A673 (cell line): ENCODE data around the gene TMIE. TPM values are rescaled to one million over a fixed set of nuclear protein-coding genes. Genes with fewer than 3 reads are reported as not detected.

Experiments used
- BruUV-seq: library from RNA; stranded (reverse); fragments of 400-500 nt; replicated peaks from 2 replicates; lab custom pipeline; 2021; lab: Mats Ljungman, UMichigan
- CTCF ChIA-PET: fragments of 300-600 bp; sonication (Branson Sonifier 250); formaldehyde crosslinking; loops from one replicate; lab custom pipeline; 2022; ENCODE audit warnings: antibody characterized with exemption; lab: Charles Lee
- POLR2A ChIA-PET: fragments of 300-600 bp; sonication (Branson Sonifier 250); formaldehyde crosslinking; loops from one replicate; lab custom pipeline; 2022; ENCODE audit warnings: antibody characterized with exemption; ENCODE audit not compliant: low non-redundant PET; lab: Charles Lee
- DNase-seq: peaks from one replicate; pipeline ENCODE4 v3.0.0-alpha.2; 2015; ENCODE audit warnings: low spot score
- H3K27ac ChIP-seq: fragments of 200-600 bp; sonication (generic); 2 replicates; pipeline ENCODE4 v1.5.1; 2016; ENCODE audit warnings: mixed run types, low read depth, mild to moderate bottlenecking, mixed read lengths, antibody characterized with exemption, low read length; ENCODE audit not compliant: poor library complexity, severe bottlenecking
- H3K27me3 ChIP-seq: fragments of 200-600 bp; sonication (generic); replicated peaks from 2 replicates; pipeline ENCODE4 v1.6.1; 2017; ENCODE audit warnings: mixed run types, low read depth, mild to moderate bottlenecking, mixed read lengths, antibody characterized with exemption, low read length; ENCODE audit not compliant: insufficient read depth, poor library complexity
- H3K36me3 ChIP-seq: fragments of 200-600 bp; sonication (generic); 2 replicates; pipeline ENCODE4 v1.6.1; 2016; ENCODE audit warnings: mixed run types, mild to moderate bottlenecking, mixed read lengths, antibody characterized with exemption, low read length; ENCODE audit not compliant: insufficient read depth, poor library complexity, severe bottlenecking
- H3K4me1 ChIP-seq: fragments of 200-600 bp; sonication (generic); 2 replicates; pipeline ENCODE4 v1.6.1; 2017; ENCODE audit warnings: mixed run types, mild to moderate bottlenecking, mixed read lengths, antibody characterized with exemption, low read length; ENCODE audit not compliant: insufficient read depth, poor library complexity, severe bottlenecking
- H3K4me3 ChIP-seq: fragments of 200-600 bp; sonication (generic); 2 replicates; pipeline ENCODE4 v1.5.1; 2016; ENCODE audit warnings: low read depth, mixed run types, mild to moderate bottlenecking, mixed read lengths, low read length; ENCODE audit not compliant: poor library complexity, severe bottlenecking
- H3K9me3 ChIP-seq: fragments of 200-600 bp; sonication (generic); 2 replicates; pipeline ENCODE4 v1.6.1; 2016; ENCODE audit warnings: mixed run types, low read depth, mild to moderate bottlenecking, mixed read lengths, antibody characterized with exemption, low read length; ENCODE audit not compliant: poor library complexity, severe bottlenecking
- CTCF ChIP-seq: fragments of 300-800, 200-600 bp; sonication (generic); conservative IDR thresholded peaks from 2 replicates; pipeline ENCODE4 v1.5.1; 2017; ENCODE audit warnings: low read depth, mild to moderate bottlenecking, antibody characterized with exemption, low read length, moderate library complexity, mixed read lengths
- EZH2 ChIP-seq: fragments of 200-600 bp; sonication (generic); IDR thresholded peaks from 2 replicates; pipeline ENCODE4 v1.6.1; 2017; ENCODE audit warnings: borderline replicate concordance, low read depth, mild to moderate bottlenecking, mixed read lengths, antibody characterized with exemption, low read length; ENCODE audit not compliant: poor library complexity, severe bottlenecking
- intact Hi-C: fragments of 100-400 bp; cut with micrococcal nuclease; formaldehyde crosslinking; loops from one replicate; pipeline ENCODE4 v1.10.0; 2022; ENCODE audit not compliant: unreplicated experiment
- total RNA-seq: library from RNA; stranded (reverse); gene quantifications from 2 replicates; pipeline ENCODE4 v1.2.3, GENCODE V29; 2021

The TMIE gene
- total RNA-seq, 1 experiment from 2014 or later, result not detected

- Histone ChIP-seq H3K9me3 (no peaks in the 10 kb centered on the region), H3K4me1 (no peaks in the 10 kb centered on the region), H3K27me3 (no peaks in the 10 kb centered on the region), H3K4me3 (no peak overlapping the region), H3K27ac (no peak overlapping the region), H3K36me3 (no peaks in the 10 kb centered on the region)
- TF ChIP-seq EZH2, result no peak
- ChIA-PET POLR2A (no interaction called here), CTCF (no interaction called here)
- DNase-seq, result no peak
- BruUV-seq, result no TSS peak
- intact Hi-C loops, result no loop called here
Observed at GRCh38 chr3:46722443-46722842, 21.3 kb downstream of the TMIE start.

GRCh38 chr3:46724424-46724823, 23.2 kb downstream of the TMIE start:
- no peaks in the 10 kb centered on the region for H3K27me3 ChIP-seq
- BruUV-seq, result no TSS peak
- TF ChIP-seq EZH2, result no peak
- no peak for TF ChIP-seq CTCF
- H3K9me3 ChIP-seq, result no peaks in the 10 kb centered on the region
- H3K4me1 ChIP-seq, result no peaks in the 10 kb centered on the region
- no peak overlapping the region for H3K4me3 ChIP-seq
- intact Hi-C loops, result no loop called here
- POLR2A ChIA-PET, result no interaction called here
- CTCF ChIA-PET, result no interaction called here
- H3K27ac ChIP-seq, result no peak overlapping the region
- no peak for DNase-seq
- H3K36me3 ChIP-seq, result no peaks in the 10 kb centered on the region

GRCh38 chr3:46725621-46726314, 24.6 kb downstream of the TMIE start:
- POLR2A ChIA-PET, result no interaction called here
- Histone ChIP-seq H3K27ac (no peak overlapping the region), H3K4me3 (no peak overlapping the region), H3K36me3 (no peaks in the 10 kb centered on the region), H3K9me3 (no peaks in the 10 kb centered on the region), H3K27me3 (no peaks in the 10 kb centered on the region), H3K4me1 (no peaks in the 10 kb centered on the region)
- BruUV-seq, result no TSS peak
- TF ChIP-seq EZH2 (no peak), CTCF (no peak)
- intact Hi-C loops, result no loop called here
- DNase-seq, result no peak
- CTCF ChIA-PET, result no interaction called here

GRCh38 chr3:46729038-46729437, 27.8 kb downstream of the TMIE start:
- Histone ChIP-seq H3K4me3 (no peak overlapping the region), H3K4me1 (no peaks in the 10 kb centered on the region), H3K27ac (no peak overlapping the region), H3K9me3 (no peaks in the 10 kb centered on the region), H3K36me3 (no peaks in the 10 kb centered on the region), H3K27me3 (no peaks in the 10 kb centered on the region)
- TF ChIP-seq EZH2, result no peak
- TF ChIP-seq CTCF, result no peak
- CTCF ChIA-PET, result no interaction called here
- DNase-seq, result no peak
- POLR2A ChIA-PET, result no interaction called here
- no TSS peak for BruUV-seq
- intact Hi-C loops, result no loop called here
